ENCODE data around the gene EMP1. TPM values are rescaled to one million over a fixed set of nuclear protein-coding genes. Genes with fewer than 3 reads are reported as not detected.

The EMP1 gene
- total and polyA plus RNA-seq, 2 experiments from 2014 or later = 0.07 to 0.39 TPM

DNA sequence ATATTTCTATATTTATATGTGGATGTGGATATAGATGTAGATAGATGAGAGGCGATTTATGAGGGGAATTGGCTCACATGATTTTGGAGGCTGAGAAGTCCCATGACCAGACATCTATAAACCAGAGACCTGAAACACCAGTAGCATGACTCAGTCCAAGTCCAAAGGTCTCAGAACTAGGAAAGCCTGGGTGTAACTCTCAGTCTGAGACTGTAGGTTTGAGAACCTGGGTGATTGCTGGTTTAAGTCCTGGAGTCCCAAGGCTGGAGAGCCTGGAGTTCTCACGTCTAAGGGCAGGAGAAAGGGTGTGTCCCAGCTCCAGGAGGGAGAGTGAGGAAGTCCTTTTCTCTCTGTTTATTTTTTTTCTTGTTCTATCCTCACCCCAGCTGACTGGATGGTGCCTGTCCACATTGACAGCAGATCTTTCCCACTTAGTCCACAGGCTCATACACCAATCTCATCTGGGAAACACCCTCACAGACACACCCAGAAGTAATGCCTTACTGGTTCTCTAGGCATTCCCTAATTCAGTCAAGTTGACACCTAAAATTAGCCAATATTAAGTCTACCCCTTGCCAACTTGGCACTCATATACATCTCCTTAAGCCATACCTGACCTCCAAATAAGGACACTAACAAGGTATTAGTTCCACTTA is 45.4 kb downstream of the EMP1 start:
- no peaks in the 10 kb centered on the region for H4K20me1 ChIP-seq (replicated peaks; ENCODE audit: insufficient read depth)
- no peak overlapping the region for H3K27ac ChIP-seq (ENCODE audit: low read depth)
- no peak overlapping the region for H3K4me2 ChIP-seq
- Mint-ChIP-seq H3K4me3 (no peak overlapping the region), H3K9me3 (no peaks in the 10 kb centered on the region), H3K36me3 (ENCODE audit: low read depth) (no peaks in the 10 kb centered on the region), H3K27ac (no peak overlapping the region), H3K27me3 (ENCODE audit: insufficient read depth, low read depth, poor library complexity) (no peaks in the 10 kb centered on the region), H3K4me1 (no peaks in the 10 kb centered on the region)
- no peaks in the 10 kb centered on the region for H3F3A ChIP-seq (replicated peaks; ENCODE audit: low read depth)
- no peaks in the 10 kb centered on the region for H3K79me2 ChIP-seq (replicated peaks; ENCODE audit: insufficient read depth)
- H3K36me3 ChIP-seq (ENCODE audit: insufficient read depth) = no peaks in the 10 kb centered on the region
- no peak overlapping the region for H2AFZ ChIP-seq
- peaks cover 4% of the 10 kb centered on the region; the same call in 1 of the 2 replicates for H3K9me2 ChIP-seq (ENCODE audit: insufficient read depth)
- H3K27me3 ChIP-seq (ENCODE audit: insufficient read depth) = no peaks in the 10 kb centered on the region
- H3K4me3 ChIP-seq = no peak overlapping the region
- TF ChIP-seq, protein P1, sequence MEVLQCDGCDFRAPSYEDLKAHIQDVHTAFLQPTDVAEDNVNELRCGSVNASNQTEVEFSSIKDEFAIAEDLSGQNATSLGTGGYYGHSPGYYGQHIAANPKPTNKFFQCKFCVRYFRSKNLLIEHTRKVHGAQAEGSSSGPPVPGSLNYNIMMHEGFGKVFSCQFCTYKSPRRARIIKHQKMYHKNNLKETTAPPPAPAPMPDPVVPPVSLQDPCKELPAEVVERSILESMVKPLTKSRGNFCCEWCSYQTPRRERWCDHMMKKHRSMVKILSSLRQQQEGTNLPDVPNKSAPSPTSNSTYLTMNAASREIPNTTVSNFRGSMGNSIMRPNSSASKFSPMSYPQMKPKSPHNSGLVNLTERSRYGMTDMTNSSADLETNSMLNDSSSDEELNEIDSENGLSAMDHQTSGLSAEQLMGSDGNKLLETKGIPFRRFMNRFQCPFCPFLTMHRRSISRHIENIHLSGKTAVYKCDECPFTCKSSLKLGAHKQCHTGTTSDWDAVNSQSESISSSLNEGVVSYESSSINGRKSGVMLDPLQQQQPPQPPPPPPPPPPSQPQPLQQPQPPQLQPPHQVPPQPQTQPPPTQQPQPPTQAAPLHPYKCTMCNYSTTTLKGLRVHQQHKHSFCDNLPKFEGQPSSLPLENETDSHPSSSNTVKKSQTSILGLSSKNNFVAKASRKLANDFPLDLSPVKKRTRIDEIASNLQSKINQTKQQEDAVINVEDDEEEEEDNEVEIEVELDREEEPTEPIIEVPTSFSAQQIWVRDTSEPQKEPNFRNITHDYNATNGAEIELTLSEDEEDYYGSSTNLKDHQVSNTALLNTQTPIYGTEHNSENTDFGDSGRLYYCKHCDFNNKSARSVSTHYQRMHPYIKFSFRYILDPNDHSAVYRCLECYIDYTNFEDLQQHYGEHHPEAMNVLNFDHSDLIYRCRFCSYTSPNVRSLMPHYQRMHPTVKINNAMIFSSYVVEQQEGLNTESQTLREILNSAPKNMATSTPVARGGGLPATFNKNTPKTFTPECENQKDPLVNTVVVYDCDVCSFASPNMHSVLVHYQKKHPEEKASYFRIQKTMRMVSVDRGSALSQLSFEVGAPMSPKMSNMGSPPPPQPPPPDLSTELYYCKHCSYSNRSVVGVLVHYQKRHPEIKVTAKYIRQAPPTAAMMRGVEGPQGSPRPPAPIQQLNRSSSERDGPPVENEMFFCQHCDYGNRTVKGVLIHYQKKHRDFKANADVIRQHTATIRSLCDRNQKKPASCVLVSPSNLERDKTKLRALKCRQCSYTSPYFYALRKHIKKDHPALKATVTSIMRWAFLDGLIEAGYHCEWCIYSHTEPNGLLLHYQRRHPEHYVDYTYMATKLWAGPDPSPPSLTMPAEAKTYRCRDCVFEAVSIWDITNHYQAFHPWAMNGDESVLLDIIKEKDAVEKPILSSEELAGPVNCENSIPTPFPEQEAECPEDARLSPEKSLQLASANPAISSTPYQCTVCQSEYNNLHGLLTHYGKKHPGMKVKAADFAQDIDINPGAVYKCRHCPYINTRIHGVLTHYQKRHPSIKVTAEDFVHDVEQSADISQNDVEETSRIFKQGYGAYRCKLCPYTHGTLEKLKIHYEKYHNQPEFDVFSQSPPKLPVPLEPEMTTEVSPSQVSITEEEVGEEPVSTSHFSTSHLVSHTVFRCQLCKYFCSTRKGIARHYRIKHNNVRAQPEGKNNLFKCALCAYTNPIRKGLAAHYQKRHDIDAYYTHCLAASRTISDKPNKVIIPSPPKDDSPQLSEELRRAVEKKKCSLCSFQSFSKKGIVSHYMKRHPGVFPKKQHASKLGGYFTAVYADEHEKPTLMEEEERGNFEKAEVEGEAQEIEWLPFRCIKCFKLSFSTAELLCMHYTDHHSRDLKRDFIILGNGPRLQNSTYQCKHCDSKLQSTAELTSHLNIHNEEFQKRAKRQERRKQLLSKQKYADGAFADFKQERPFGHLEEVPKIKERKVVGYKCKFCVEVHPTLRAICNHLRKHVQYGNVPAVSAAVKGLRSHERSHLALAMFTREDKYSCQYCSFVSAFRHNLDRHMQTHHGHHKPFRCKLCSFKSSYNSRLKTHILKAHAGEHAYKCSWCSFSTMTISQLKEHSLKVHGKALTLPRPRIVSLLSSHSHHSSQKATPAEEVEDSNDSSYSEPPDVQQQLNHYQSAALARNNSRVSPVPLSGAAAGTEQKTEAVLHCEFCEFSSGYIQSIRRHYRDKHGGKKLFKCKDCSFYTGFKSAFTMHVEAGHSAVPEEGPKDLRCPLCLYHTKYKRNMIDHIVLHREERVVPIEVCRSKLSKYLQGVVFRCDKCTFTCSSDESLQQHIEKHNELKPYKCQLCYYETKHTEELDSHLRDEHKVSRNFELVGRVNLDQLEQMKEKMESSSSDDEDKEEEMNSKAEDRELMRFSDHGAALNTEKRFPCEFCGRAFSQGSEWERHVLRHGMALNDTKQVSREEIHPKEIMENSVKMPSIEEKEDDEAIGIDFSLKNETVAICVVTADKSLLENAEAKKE (CRISPR knock-in tag; IDR thresholded peaks at IDR 0.05) = no peak
- TF ChIP-seq JUNB (IDR thresholded peaks at IDR 0.05; ENCODE audit: unreplicated experiment) (no peak), CREB1 (CRISPR knock-in tag; IDR thresholded peaks at IDR 0.05; ENCODE audit: low read depth) (no peak), NANOG (IDR thresholded peaks at IDR 0.05; ENCODE audit: borderline replicate concordance) (no peak), EZH2phosphoT487 (IDR thresholded peaks at IDR 0.05; ENCODE audit: unreplicated experiment) (no peak), ZNF114 (CRISPR knock-in tag; IDR thresholded peaks at IDR 0.05) (no peak)
- TF ChIP-seq, protein P2, sequence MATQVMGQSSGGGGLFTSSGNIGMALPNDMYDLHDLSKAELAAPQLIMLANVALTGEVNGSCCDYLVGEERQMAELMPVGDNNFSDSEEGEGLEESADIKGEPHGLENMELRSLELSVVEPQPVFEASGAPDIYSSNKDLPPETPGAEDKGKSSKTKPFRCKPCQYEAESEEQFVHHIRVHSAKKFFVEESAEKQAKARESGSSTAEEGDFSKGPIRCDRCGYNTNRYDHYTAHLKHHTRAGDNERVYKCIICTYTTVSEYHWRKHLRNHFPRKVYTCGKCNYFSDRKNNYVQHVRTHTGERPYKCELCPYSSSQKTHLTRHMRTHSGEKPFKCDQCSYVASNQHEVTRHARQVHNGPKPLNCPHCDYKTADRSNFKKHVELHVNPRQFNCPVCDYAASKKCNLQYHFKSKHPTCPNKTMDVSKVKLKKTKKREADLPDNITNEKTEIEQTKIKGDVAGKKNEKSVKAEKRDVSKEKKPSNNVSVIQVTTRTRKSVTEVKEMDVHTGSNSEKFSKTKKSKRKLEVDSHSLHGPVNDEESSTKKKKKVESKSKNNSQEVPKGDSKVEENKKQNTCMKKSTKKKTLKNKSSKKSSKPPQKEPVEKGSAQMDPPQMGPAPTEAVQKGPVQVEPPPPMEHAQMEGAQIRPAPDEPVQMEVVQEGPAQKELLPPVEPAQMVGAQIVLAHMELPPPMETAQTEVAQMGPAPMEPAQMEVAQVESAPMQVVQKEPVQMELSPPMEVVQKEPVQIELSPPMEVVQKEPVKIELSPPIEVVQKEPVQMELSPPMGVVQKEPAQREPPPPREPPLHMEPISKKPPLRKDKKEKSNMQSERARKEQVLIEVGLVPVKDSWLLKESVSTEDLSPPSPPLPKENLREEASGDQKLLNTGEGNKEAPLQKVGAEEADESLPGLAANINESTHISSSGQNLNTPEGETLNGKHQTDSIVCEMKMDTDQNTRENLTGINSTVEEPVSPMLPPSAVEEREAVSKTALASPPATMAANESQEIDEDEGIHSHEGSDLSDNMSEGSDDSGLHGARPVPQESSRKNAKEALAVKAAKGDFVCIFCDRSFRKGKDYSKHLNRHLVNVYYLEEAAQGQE (IDR thresholded peaks at IDR 0.05; ENCODE audit: unreplicated experiment) = no peak
- TF ChIP-seq, protein P3, sequence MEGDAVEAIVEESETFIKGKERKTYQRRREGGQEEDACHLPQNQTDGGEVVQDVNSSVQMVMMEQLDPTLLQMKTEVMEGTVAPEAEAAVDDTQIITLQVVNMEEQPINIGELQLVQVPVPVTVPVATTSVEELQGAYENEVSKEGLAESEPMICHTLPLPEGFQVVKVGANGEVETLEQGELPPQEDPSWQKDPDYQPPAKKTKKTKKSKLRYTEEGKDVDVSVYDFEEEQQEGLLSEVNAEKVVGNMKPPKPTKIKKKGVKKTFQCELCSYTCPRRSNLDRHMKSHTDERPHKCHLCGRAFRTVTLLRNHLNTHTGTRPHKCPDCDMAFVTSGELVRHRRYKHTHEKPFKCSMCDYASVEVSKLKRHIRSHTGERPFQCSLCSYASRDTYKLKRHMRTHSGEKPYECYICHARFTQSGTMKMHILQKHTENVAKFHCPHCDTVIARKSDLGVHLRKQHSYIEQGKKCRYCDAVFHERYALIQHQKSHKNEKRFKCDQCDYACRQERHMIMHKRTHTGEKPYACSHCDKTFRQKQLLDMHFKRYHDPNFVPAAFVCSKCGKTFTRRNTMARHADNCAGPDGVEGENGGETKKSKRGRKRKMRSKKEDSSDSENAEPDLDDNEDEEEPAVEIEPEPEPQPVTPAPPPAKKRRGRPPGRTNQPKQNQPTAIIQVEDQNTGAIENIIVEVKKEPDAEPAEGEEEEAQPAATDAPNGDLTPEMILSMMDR (conservative IDR thresholded peaks at IDR 0.05; ENCODE audit: low read depth in 2 of 2) = no peak
- H3K4me1 ChIP-seq (ENCODE audit: insufficient read depth) = no peaks in the 10 kb centered on the region
- DNase-seq (ENCODE audit: low spot score) (no peak), ATAC-seq (no peak)

All from GM23338 (cell line).